HL-60/S4 treated with retinoic acid at 250 ng/mL for 4 days and 3 days (cell line): ENCODE measurements around the gene MTRF1.
"Not testable (repeated sequence)": the region's sequence is repeated elsewhere in the genome, so short reads cannot be mapped to it uniquely, and the experiment has no call there.

Experiments
- in situ Hi-C: fragments of 300-500 bp; cut with MboI; formaldehyde crosslinking; loops from 2 replicates; pipeline ENCODE4 v1.7.0; 2022; ENCODE audit warnings: low sequenced_read_pairs

MTRF1 gene

DNA sequence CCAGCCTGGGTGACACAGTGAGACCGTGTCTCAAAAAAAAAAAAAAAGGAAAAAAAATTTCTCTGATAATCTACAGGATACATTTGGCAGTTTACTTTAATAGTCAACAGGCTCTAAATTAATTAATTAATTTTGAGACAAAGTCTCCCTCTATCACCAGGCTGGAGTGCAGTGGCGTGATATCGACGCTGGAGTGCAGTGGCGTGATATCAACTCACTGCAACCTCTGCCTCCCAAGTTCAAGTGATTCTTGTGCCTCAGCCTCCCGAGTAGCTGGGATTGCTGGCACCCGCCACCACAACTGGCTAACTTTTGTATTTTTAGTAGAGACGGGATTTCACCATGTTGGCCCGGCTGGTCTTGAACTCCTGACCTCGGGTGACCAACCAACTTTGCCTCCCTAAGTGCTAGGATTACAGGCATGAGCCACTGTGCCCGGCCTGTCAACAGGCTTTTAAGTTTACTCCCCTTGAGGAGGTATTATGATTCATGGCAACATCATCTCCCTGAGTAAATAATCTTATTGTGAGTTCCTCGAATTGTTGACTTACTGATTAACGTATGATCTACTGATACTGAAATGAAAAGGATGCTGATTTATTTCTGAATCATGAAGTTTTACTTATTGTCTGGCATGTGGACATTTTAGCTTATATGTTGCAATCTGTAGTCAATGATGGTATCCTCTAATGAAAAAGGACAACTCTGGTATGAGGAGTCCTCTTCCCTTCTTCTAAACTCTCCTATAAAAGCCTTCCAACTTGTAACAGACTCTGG lies 21.3 kb upstream of the MTRF1 start:
- in situ Hi-C loops = no loop called here

DNA sequence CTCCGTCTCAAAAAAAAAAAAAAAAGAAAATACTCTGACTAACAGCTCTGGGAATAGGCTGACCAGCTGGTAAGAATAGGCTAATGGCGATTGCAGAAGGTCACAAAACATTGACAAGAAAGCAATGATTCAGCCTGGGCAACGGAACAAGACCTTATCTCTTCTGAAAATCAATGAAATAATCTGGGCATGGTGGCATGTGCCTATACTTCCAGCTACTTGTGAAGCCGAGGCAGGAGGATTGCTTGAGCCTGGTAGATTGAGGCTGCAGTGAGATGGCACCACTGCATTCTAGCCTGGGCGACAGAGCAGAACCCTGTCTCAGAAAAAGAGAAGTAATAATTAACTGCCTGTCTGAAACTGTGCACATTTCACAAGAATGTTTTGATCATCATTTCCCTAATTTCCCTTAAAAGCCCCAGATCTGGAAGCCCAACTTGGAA lies 18.8 kb upstream of the MTRF1 start:
- in situ Hi-C loops = no loop called here

DNA sequence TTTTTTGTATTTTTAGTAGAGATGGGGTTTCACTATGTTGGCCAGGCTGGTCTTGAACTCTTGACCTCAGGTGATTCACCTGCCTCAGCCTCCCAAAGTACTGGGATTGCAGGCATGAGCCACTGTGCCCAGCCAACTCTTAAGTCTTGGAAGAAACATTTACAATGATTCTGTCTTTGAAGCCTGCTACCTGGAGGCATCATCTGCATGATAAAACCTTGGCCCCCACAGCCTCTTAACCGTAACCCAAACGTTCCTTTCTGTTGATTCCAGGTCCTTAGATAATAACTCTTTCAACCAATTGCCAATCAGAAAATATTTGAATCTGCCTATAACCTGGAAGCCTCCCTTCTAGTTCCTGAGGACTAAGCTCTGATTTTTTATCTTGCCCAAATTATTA lies 15.8 kb upstream of the MTRF1 start:
- in situ Hi-C loops = not testable (repeated sequence)

DNA sequence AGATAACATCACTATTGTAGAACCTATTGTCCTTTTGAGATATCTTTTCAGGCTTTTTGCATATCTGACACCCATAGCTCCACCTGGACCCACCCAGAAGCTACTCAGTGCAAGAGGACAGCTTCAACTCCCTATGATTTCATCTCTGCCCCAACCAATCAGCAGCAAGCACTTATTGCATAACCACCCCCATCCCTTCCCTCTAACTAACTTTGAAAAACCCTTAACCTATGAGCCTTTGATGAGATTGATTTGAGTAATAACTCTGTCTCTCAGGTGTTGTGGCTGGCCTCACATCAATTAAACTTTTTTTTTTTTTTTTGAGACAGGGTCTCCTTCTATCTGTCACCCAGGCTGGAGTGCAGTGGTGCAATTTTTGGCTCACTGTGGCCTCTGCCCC lies 13.4 kb upstream of the MTRF1 start:
- in situ Hi-C loops = no loop called here

DNA sequence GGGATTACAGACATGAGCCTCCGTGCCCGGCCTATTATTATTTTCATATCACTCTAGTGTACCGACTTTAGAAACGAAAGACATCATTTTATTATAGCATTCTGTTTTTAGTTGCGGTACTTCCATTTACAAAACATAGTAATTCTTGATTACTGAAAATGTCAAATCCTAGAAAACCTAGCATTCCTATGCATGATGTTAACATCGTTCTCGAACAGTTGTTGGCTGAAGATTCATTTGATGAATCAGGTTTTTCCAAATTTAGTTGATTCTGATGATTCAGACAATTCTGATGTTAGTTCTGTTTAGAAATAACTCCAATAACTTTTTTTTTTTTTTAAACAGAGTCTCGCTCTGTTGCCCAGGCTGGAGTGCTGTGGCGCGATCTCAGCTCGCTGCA lies 11.5 kb upstream of the MTRF1 start:
- in situ Hi-C loops = no loop called here

DNA sequence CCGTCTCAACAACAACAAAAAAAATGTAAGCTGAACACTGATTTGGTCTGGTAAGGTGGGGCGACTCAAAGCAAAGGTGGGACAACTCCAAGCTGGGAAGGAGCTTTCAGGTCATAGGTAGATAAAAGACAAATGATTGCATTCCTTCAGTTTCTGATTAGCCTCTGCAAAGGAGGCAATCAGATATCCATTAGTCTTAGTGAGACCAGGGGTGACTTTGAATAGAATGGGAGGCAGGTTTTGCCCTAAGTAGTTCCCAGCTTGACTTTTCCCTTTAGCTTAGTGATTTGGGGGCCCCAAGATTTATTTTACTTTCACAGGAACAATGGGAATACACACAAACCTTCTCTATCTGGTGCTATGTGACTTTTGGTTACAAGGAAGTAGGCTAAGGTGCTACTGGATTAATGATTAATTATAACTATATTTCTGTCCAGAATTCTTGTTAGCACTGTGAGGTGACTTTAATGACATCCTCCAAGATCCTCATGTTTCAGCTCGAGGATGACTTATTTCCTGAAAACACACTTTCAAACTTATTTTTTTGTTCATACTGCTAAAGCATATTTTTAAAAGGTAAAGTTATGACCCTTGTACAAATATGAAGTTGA lies 10.6 kb upstream of the MTRF1 start:
- in situ Hi-C loops = no loop called here

DNA sequence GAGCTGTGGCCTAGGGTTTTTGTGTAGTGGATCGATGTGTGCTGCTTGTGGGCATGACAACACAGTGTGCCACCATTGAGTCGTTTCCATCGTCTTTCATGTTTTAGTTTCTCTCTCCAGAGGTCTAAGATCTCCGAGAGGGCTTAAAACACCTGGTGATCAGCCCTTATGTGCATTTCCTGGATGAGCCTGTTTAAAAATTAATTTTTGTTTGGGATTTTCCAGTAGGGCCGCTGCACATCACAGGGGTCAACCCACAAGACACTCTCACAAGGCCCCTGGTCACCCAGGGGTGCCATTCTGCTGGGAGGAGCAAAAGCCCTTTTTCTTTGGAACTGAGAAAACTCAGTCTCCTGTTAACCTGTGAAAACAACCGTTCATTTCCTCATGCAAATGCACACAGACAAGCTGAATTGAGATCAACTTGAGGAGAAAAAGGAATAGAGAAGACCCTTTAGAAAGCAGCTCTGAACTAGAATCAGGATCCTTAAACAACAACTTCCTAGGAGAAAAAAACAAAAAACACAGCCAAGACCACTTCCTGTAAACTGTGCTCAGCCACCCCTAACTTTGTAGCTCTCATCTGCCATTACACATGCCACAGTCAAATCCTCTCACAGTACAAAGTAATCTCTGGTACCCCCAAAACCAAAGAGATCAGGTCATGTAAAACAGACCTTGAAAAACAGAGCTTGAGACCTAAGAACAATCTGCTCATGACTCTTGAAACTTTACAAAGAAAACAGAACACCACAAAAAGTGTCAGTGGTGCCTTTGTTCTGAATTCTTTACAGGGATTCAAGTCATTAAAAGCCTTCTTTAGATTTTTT lies 8.3 kb upstream of the MTRF1 start:
- in situ Hi-C loops = no loop called here

DNA sequence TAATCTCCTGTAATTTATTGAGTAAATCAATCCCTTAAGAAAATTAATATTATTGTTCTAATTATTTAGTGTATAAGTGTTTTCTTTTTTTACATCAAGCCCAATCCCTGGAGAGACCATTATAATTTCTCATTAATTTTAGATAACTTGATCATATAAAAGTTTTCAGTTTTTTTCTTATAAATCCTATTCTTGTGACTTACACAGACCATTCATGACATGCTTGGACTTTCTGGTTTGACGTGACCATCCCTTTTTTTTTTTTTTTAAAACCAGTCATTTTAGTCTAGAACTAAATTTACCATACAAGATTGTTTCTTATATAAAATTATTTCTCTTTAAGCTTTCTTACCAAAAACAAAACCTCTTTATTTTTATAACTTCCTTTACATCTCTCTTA lies 5.4 kb upstream of the MTRF1 start:
- in situ Hi-C loops = no loop called here

DNA sequence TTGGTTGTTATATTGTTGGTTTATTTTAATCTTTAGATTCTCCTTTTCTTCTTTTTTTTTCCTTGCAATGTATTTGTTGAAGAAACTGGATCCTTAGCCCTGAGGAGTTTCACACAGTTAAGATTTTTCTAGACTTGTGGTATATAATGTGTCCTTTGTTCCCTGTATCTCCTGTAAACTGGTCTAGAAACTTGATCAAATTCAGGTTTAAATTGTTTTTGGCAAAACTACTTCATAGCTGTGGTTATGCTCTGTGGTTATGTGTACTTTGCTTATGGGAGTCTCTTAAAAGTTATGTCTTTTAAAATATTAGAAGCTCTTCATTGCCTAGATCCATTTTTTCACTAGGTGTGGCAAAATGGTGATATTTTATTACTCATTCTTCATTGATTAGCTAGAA lies 3.7 kb upstream of the MTRF1 start:
- in situ Hi-C loops = no loop called here

DNA sequence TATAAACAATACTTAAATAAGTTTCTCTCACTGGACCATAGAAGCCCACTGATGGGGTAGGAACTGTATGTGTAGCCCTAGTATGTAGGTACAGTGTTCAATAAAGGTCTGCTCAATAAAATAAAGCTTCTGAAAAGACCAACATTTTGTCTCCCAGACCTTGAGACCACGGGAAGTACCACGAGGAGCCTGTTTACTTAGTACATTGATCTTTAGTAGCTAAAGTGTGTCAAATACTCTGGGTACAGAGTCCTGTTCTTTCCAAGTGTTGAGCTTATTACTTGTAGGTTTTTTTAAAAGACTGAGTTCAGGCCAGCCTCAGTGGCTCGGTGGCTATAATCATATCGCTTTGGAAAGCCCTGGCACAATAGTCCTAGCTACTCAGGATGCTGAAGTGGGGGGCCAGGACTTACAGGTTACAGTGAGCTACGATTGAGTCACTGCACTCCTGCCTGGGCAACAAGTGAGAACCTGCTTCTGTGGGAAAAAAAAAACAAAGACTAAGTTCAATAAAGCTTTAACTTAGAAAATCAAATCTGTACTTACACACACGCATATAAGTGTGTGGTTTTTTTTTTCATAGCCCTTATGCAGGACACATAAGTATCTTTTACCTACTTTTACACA lies 3.4 kb downstream of the MTRF1 start:
- in situ Hi-C loops = no loop called here

DNA sequence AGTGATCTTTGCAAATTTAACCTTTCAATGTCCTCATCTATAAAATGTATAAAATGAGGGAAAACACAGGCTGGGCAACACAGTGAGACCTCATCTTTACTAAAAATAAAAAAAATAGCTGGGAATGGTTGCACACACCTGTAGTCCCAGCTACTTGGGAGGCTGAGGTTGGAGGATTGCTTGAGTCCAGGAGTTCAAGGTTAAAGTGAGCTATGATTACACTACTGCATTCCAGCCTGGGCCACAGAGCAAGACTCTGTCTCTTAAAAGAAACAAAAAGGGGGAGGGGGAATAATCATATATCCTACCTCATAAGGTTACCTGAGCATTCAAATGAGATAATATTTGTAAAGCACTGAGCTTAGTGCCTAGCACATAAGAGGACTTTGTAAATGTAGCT lies 5.8 kb downstream of the MTRF1 start:
- in situ Hi-C loops = no loop called here

DNA sequence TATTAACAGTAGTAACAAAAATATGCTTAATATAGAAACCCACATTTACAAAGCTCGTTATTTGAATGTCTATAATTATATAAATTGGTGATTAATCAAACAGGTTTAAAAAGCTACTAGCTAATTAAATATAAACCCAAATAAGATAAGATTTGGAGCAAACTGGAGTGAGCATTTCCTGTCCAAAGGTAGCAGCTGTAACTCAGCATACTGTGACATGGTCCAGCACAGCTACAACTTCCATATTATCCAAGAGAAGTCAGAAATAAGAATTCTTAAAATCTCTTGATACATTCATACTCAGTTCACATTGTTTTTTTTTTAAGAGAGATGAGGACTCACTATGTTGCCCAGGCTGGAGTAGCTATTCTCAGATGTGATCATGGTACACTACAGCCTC lies 8.5 kb downstream of the MTRF1 start:
- in situ Hi-C loops = no loop called here

DNA sequence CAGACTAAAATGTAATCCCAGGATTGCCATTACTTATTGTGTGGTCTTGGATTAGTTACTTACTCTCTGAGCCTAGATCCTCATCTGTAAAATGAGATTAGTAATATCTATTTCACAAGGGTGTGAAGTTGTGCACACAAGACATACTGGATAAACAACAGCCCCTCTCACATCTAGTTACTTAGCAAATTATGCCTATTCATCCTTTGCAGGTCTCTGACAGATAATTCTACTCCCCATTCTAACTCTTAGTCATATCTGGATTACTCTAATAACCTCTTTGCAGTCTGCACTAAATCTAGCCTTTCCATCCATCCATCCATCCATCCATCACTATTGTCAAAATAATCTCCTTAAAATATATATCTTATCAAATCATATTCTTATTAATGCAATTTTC lies 12.4 kb downstream of the MTRF1 start:
- in situ Hi-C loops = no loop called here

DNA sequence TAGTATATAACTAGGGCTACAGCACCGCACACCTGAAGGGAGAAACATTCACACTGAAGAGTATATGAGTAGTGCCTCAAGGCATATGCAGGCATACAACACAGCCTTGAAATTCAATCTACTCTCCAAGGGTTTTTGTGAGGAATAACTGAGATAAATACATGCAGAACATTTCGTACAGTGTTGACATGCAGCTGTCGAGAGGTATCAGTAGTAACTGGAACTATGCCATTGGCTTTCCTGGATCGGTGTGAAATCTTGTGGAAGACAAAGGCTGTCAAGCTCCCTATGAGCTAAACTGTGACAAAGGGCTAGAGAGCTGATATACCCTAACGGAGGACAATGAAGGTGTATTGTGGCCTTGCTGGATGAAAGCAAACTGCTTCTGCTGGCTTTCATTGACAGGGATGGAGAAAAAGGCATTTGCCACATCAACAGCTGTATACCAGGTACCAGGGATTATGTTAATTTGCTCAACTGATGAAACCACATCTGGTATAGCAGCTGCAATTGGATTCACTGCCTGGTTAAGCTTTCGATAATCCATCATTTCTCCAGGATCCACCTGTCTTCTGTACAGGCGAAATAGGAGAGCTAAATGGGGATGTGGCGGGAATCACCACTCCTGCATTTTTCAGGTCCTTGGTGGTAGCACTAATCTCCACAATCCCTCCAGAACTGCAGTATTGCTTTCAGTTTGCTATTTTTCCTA lies 16.3 kb downstream of the MTRF1 start:
- in situ Hi-C loops = no loop called here

DNA sequence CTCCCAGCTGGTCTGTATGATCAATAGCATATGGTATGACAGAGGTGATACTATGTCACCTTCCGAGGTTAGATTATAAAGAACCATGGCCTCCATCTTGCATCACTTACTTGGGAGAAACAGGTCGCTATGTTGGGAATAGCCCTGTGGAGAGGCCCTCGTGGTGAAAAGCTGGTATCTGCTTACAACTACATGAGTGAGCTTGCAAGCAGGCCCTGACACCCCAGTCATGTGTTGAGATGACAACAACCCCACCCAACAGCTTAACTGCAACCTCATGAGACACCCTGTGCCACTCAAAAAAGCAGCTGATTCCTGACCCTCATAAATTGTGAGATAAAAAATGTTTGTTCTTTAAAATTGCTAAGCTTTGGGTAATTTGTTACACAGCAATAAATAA lies 18.8 kb downstream of the MTRF1 start:
- in situ Hi-C loops = no loop called here

DNA sequence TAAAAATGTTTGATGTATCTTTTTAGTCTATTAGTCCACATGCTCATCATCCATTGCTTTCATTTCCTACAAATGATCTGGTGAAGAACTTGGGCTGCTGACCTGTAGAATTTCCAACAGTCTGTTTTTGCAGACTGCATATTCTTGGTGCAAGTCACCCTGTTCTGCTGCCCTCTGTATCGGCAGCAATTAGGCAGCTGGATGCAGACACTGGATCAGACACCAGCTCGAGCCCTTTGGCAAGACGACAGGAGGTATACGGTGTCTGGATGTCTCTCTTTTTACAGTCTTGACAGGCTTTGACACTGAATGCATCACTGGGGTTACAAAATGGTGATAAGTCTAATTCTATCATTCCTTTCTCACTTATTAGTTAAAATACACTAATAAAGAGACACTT lies 21.8 kb downstream of the MTRF1 start:
- in situ Hi-C loops = no loop called here

DNA sequence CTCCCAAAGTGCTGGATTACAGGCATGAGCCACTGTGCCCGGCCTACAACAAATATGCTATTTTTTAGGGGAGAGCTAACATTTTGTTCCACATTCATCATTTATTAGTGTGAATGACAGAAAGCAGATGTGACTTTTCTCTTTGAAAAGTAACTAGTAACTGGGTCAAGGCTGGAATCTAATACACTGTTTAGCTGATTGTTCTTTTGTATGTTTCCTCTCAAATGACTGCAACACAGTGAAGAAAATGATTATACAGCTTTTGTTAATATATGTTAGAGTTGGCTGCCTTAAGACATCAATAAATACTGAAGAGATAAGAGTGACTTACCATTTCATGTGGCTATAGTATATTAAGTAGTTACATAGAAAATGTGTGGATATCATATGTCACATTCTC lies 27.0 kb downstream of the MTRF1 start:
- in situ Hi-C loops = no loop called here

DNA sequence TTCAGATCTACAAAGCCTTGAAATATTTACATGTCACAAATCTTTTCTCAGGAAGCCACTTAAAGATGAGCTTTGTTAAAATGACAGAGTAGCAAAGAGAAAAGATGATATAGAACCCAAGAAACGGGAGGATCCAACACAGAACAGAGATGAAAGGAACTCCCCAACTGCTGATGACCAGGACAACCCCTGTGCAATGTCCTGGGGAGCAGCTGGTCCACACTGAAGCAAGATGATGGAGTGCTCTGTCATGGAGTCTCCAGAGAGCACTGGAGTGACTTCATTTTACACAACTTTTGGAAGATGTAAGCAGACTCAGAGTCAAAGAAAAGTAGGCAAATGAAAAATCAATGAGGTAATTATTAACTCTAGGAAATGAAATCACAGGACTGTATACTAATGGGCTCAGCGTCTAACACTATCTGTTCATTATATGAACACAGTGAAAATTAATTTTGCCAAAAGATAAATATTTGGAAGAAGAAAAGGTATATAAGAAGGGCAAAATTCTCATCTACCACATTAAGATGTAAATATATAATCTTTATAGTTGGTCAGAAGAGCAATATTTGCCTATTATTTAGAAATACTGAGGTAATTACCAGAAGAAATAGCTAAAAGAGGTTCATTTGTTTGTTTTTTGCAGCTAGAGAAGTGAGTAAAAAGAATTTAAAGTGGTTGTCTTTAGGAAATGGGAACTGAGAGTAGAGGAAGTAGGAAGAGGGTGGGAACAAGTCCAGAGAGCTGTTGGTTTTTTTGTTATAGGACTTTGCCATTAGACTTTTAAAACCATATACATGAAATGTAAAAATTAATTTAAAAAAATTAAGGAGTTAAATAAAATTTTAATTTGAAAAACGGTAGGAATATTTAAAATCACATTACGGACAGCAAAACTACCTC lies 30.5 kb downstream of the MTRF1 start:
- in situ Hi-C loops = no loop called here

DNA sequence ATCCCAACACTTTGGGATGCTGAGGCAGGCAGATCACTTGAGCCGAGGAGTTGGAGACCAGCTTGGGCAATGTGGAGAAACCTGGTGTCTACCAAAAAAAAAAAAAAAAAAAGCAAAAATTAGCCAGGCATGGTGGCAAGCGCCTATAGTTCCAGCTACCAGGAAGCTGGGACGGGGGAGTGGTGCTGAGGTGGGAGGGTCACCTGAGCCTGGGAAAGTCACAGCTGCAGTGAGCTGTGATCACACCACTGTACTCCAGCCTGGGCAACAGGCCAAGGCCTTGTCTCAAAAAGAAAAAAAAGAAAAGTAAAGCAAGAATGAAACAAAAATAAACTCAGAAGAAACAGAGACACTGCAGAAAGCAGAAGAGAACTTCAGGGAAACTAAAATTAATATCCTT lies 31.6 kb downstream of the MTRF1 start:
- in situ Hi-C loops = no loop called here
